Esophagus muscularis mucosa (tissue), 4 donors: Measurements from ENCODE around the gene DBH. TPM values are rescaled to one million over a fixed set of nuclear protein-coding genes. Genes with fewer than 3 reads are reported as not detected.

Source experiments
- DNase-seq: peaks from one replicate; pipeline ENCODE4 v3.0.0-alpha.2; 2017; ENCODE audit errors: extremely low spot score
- H3K27ac ChIP-seq, 4 donors: fragments of 200-600 bp; sonication (generic); replicated peaks in 1 of 4; 1 replicate in 3 of 4; 2 replicates in 1 of 4; pipeline ENCODE4 v1.5.1; 2016 to 2019; ENCODE audit warnings: mild to moderate bottlenecking in 1 of 4
- H3K27me3 ChIP-seq, 4 donors: fragments of 200-600 bp; sonication (generic); one replicate each; pipeline versions ENCODE4 v1.5.1 to v1.6.0; 2016 to 2019
- H3K36me3 ChIP-seq, 4 donors: fragments of 200-600 bp; sonication (generic); one replicate each; pipeline ENCODE4 v1.5.1; 2016 to 2019
- H3K4me1 ChIP-seq, 4 donors: fragments of 200-600 bp; sonication (generic); one replicate each; pipeline ENCODE4 v1.5.1; 2016 to 2019
- H3K4me3 ChIP-seq, 4 donors: fragments of 200-600 bp; sonication (generic); 1 replicate in 2 of 4; 2 replicates in 2 of 4; pipeline ENCODE4 v1.5.1; 2016 to 2019; ENCODE audit warnings: mild to moderate bottlenecking in 4 of 4, moderate library complexity in 1 of 4
- H3K9me3 ChIP-seq, 4 donors: fragments of 200-600 bp; sonication (generic); 1 replicate in 3 of 4; 2 replicates in 1 of 4; pipeline ENCODE4 v1.5.1; 2016 to 2019
- CTCF ChIP-seq, 3 experiments: fragments of 200-600 bp in 2 of 3; fragments of 450-650 bp in 1 of 3; sonication (generic) in 2 of 3; IDR thresholded peaks; one replicate each; pipeline ENCODE4 v1.5.1; 2017 to 2019; ENCODE audit warnings: antibody characterized with exemption in 3 of 3, mild to moderate bottlenecking in 2 of 3, moderate library complexity in 1 of 3
- EP300 ChIP-seq: sonication (generic); formaldehyde crosslinking; IDR thresholded peaks from one replicate; pipeline ENCODE4 v1.6.1; 2017; ENCODE audit warnings: antibody characterized with exemption
- POLR2A ChIP-seq: fragments of 450-650 bp; IDR thresholded peaks from one replicate; pipeline ENCODE4 v1.6.1; 2017; ENCODE audit warnings: antibody characterized with exemption, moderate library complexity, mild to moderate bottlenecking, low read depth
- POLR2AphosphoS5 ChIP-seq, 2 donors: sonication (generic); formaldehyde crosslinking; IDR thresholded peaks; one replicate each; pipeline ENCODE4 v1.6.1; 2017; ENCODE audit warnings: antibody characterized with exemption in 2 of 2
- WGBS: methylation state at CpG from one replicate; pipeline ENCODE4 v1.1.5; 2018; 5-methylcytosine and 5-hydroxymethylcytosine counted together
- intact Hi-C: fragments of 100-400 bp; cut with DNase I; formaldehyde crosslinking; loops from one replicate; pipeline ENCODE4 v1.15.1; 2023
- total RNA-seq, 4 donors: library from RNA; depleted of rRNA; stranded (reverse); fragments of >200 nt; gene quantifications; one replicate each; pipeline versions ENCODE4 v1.1.0 to v1.2.1, GENCODE V29; 2016

DBH gene
- total RNA-seq, 4 donors from 2014 or later: 0.06 TPM; not detected in 3

- Histone ChIP-seq H3K36me3 (no peaks in the 10 kb centered on the region), H3K9me3 (no peaks in the 10 kb centered on the region), H3K4me1 (no peaks in the 10 kb centered on the region), H3K27me3 (peaks cover 0 to 80% (median 0%) of the 10 kb centered on the region in 4 donors), H3K27ac (no peak overlapping the region), H3K4me3 (no peak overlapping the region)
- intact Hi-C loops: no loop called here
- no peak for TF ChIP-seq POLR2A
- no peak for TF ChIP-seq EP300
- no peak for TF ChIP-seq POLR2AphosphoS5 (IDR thresholded peaks at IDR 0.05)
- TF ChIP-seq CTCF (IDR thresholded peaks at IDR 0.05): no peak
- no peak for DNase-seq
- 95% methylated on average over 7 of the region's 7 CpGs for WGBS
These were observed 4.0 kb downstream of the DBH start for GRCh38 chr9:133640160-133640559.

- intact Hi-C loops: no loop called here
- no peaks in the 10 kb centered on the region for H3K9me3 ChIP-seq
- peaks cover 0 to 76% (median 0%) of the 10 kb centered on the region in 4 donors for H3K27me3 ChIP-seq
- no peak overlapping the region for H3K4me3 ChIP-seq
- DNase-seq: no peak
- WGBS: 77% methylated on average over 13 of the region's 13 CpGs
- H3K4me1 ChIP-seq: no peaks in the 10 kb centered on the region
- TF ChIP-seq POLR2AphosphoS5 (IDR thresholded peaks at IDR 0.05) (no peak), EP300 (no peak), CTCF (IDR thresholded peaks at IDR 0.05) (no peak)
- no peaks in the 10 kb centered on the region for H3K36me3 ChIP-seq
- no peak overlapping the region for H3K27ac ChIP-seq
These were observed 4.6 kb downstream of the DBH start for GRCh38 chr9:133640580-133641395.

- 97% methylated on average over 5 of the region's 7 CpGs for WGBS
- Histone ChIP-seq H3K36me3 (no peaks in the 10 kb centered on the region), H3K4me1 (no peaks in the 10 kb centered on the region), H3K9me3 (no peaks in the 10 kb centered on the region), H3K27me3 (peaks cover 0 to 76% (median 0%) of the 10 kb centered on the region in 4 donors), H3K4me3 (no peak overlapping the region), H3K27ac (no peak overlapping the region)
- intact Hi-C loops: no loop called here
- DNase-seq: no peak
- TF ChIP-seq POLR2A (no peak), POLR2AphosphoS5 (IDR thresholded peaks at IDR 0.05) (no peak), CTCF (IDR thresholded peaks at IDR 0.05) (no peak), EP300 (no peak)
These were observed 5.2 kb downstream of the DBH start for GRCh38 chr9:133641396-133641655.

GRCh38 chr9:133641861-133642595 is 5.9 kb downstream of the DBH start:
- TF ChIP-seq CTCF (IDR thresholded peaks at IDR 0.05) (no peak), POLR2A (no peak), EP300 (no peak), POLR2AphosphoS5 (IDR thresholded peaks at IDR 0.05) (no peak)
- peaks cover 0 to 76% (median 0%) of the 10 kb centered on the region in 4 donors for H3K27me3 ChIP-seq
- intact Hi-C loops: no loop called here
- WGBS: 88% methylated on average over 19 of the region's 25 CpGs
- no peak for DNase-seq
- no peaks in the 10 kb centered on the region for H3K36me3 ChIP-seq
- H3K4me1 ChIP-seq: no peaks in the 10 kb centered on the region
- H3K4me3 ChIP-seq: no peak overlapping the region
- H3K27ac ChIP-seq: no peak overlapping the region
- H3K9me3 ChIP-seq: no peaks in the 10 kb centered on the region
